Uterus (tissue), 2 donors: ENCODE data around the gene CACNA1C.

Experiments
- POLR2A ChIP-seq, 2 donors: fragments of 450-650 bp; IDR thresholded peaks; one replicate each; pipeline ENCODE4 v1.6.1; 2016; ENCODE audit warnings: antibody characterized with exemption in 2 of 2, mild to moderate bottlenecking in 1 of 2, moderate library complexity in 1 of 2
- TF ChIP-seq, protein P1 (sequence below), 4 experiments: fragments of 200-600 bp in 2 of 4; fragments of 450-650 bp in 2 of 4; sonication (generic) in 2 of 4; IDR thresholded peaks; one replicate each; pipeline ENCODE4 v1.5.1; 2016 to 2019; ENCODE audit warnings: antibody characterized with exemption in 4 of 4, mild to moderate bottlenecking in 2 of 4, moderate library complexity in 1 of 4

DNA sequence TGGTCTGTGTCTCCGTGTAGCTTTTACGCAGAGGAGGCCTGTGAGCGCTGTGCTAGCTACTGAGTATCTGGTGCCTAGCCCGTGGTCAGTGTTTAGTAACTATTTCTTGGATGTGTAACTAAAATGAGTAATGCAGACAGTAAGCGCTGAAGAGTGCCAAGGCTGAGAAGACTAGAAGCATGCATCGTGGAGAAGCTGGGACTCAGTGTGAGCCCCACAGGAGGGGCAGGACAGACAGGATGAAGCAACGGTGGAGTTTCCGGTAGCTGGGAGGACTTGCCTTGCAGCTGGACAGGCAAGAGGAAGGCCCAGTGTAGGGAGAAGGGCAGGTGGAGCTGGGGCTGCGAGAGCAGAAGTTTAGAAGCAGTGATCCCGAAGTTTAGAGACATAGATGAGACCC lies 508.6 kb downstream of the CACNA1C start:
- TF ChIP-seq, protein P1, sequence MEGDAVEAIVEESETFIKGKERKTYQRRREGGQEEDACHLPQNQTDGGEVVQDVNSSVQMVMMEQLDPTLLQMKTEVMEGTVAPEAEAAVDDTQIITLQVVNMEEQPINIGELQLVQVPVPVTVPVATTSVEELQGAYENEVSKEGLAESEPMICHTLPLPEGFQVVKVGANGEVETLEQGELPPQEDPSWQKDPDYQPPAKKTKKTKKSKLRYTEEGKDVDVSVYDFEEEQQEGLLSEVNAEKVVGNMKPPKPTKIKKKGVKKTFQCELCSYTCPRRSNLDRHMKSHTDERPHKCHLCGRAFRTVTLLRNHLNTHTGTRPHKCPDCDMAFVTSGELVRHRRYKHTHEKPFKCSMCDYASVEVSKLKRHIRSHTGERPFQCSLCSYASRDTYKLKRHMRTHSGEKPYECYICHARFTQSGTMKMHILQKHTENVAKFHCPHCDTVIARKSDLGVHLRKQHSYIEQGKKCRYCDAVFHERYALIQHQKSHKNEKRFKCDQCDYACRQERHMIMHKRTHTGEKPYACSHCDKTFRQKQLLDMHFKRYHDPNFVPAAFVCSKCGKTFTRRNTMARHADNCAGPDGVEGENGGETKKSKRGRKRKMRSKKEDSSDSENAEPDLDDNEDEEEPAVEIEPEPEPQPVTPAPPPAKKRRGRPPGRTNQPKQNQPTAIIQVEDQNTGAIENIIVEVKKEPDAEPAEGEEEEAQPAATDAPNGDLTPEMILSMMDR (IDR thresholded peaks at IDR 0.05) = no peak
- no peak for TF ChIP-seq POLR2A (IDR thresholded peaks at IDR 0.05)
